Caco-2 (cell line): ENCODE measurements around the gene APOH. TPM values are rescaled to one million over a fixed set of nuclear protein-coding genes. Genes with fewer than 3 reads are reported as not detected.

Experiments
- BruUV-seq: library from RNA; stranded (reverse); fragments of 400-500 nt; replicated peaks from 2 replicates; lab custom pipeline; 2021; lab: Mats Ljungman, UMichigan
- CTCF ChIA-PET: fragments of 300-600 bp; sonication (Branson Sonifier 250); formaldehyde crosslinking; loops from one replicate; lab custom pipeline; 2022; ENCODE audit warnings: antibody characterized with exemption; lab: Charles Lee
- POLR2A ChIA-PET: fragments of 300-600 bp; sonication (Branson Sonifier 250); formaldehyde crosslinking; loops from one replicate; lab custom pipeline; 2022; ENCODE audit warnings: antibody characterized with exemption; lab: Charles Lee
- DNase-seq, 2 experiments: peaks; one replicate each; pipeline versions ENCODE4 v3.0.0 to v3.0.0-alpha.2; 2020 to 2022
- H3K27me3 ChIP-seq: replicated peaks from 2 replicates; pipeline ENCODE4 v1.6.0; 2011; ENCODE audit warnings: low read length; ENCODE audit not compliant: control insufficient read depth, insufficient read depth
- H3K36me3 ChIP-seq: 2 replicates; pipeline ENCODE4 v1.5.1; 2011; ENCODE audit warnings: low read length; ENCODE audit not compliant: control insufficient read depth, insufficient read depth
- H3K4me1 ChIP-seq: fragments of 250-450 bp; sonication (Bioruptor Pico); 2 replicates; pipeline ENCODE4 v1.5.1; 2020; ENCODE audit warnings: mild to moderate bottlenecking
- H3K4me3 ChIP-seq: 2 replicates; pipeline ENCODE4 v1.5.1; 2011; ENCODE audit warnings: low read depth, mild to moderate bottlenecking, control low read depth, low read length
- H3K9me3 ChIP-seq: fragments of 250-450 bp; sonication (Bioruptor Pico); 2 replicates; pipeline ENCODE4 v1.5.1; 2020; ENCODE audit warnings: mild to moderate bottlenecking, moderate library complexity
- H3K27ac Mint-ChIP-seq: one replicate; pipeline ENCODE4 v1.8.0; 2022; ENCODE audit warnings: mixed read lengths; ENCODE audit not compliant: unreplicated experiment
- H3K27me3 Mint-ChIP-seq: one replicate; pipeline ENCODE4 v1.8.0; 2022; ENCODE audit warnings: mixed read lengths; ENCODE audit not compliant: insufficient read depth, unreplicated experiment
- H3K36me3 Mint-ChIP-seq: one replicate; pipeline ENCODE4 v1.8.0; 2022; ENCODE audit warnings: mild to moderate bottlenecking, mixed read lengths; ENCODE audit not compliant: insufficient read depth, unreplicated experiment
- H3K4me1 Mint-ChIP-seq: one replicate; pipeline ENCODE4 v1.8.0; 2022; ENCODE audit warnings: low read depth, mixed read lengths; ENCODE audit not compliant: unreplicated experiment
- H3K4me3 Mint-ChIP-seq: one replicate; pipeline ENCODE4 v1.8.0; 2022; ENCODE audit warnings: mild to moderate bottlenecking, moderate library complexity, mixed read lengths; ENCODE audit not compliant: unreplicated experiment
- H3K9me3 Mint-ChIP-seq: one replicate; pipeline ENCODE4 v1.8.0; 2022; ENCODE audit warnings: mixed read lengths; ENCODE audit not compliant: unreplicated experiment
- intact Hi-C: fragments of 100-400 bp; cut with micrococcal nuclease; formaldehyde crosslinking; loops from one replicate; pipeline ENCODE4 v1.10.0; 2022; ENCODE audit not compliant: unreplicated experiment
- total RNA-seq: library from RNA; stranded (reverse); gene quantifications from 2 replicates; pipeline ENCODE4 v1.2.3, GENCODE V29; 2022
- TF ChIP-seq, protein P1 (sequence below), 2 experiments: fragments of 200-600 bp in 1 of 2; IDR thresholded peaks; 1 replicate in 1 of 2; 2 replicates in 1 of 2; pipeline versions ENCODE4 v1.5.1 to v1.8.0; 2011 to 2022; ENCODE audit warnings: antibody characterized with exemption in 1 of 2, control low read depth in 1 of 2, inconsistent platforms in 1 of 2, low read depth in 1 of 2, low read length in 1 of 2, mild to moderate bottlenecking in 1 of 2, moderate library complexity in 1 of 2; ENCODE audit not compliant: insufficient read depth in 1 of 2, severe bottlenecking in 1 of 2, unreplicated experiment in 1 of 2

Gene APOH
- total RNA-seq, 1 experiment from 2014 or later = 135 TPM

- no peaks in the 10 kb centered on the region for H3K9me3 Mint-ChIP-seq
- H3K27me3 Mint-ChIP-seq = no peaks in the 10 kb centered on the region
- no peaks in the 10 kb centered on the region for H3K4me1 Mint-ChIP-seq
- H3K4me1 ChIP-seq = peaks cover 10% of the 10 kb centered on the region; the same call in 1 of the 2 replicates
- no peak overlapping the region for H3K4me3 Mint-ChIP-seq
- H3K27me3 ChIP-seq = no peaks in the 10 kb centered on the region
- no peaks in the 10 kb centered on the region for H3K36me3 Mint-ChIP-seq
- no TSS peak for BruUV-seq
- ChIA-PET CTCF (no interaction called here), POLR2A (no interaction called here)
- no peak overlapping the region for H3K4me3 ChIP-seq
- DNase-seq = no peak
- H3K36me3 ChIP-seq = no peaks in the 10 kb centered on the region
- TF ChIP-seq, protein P1, sequence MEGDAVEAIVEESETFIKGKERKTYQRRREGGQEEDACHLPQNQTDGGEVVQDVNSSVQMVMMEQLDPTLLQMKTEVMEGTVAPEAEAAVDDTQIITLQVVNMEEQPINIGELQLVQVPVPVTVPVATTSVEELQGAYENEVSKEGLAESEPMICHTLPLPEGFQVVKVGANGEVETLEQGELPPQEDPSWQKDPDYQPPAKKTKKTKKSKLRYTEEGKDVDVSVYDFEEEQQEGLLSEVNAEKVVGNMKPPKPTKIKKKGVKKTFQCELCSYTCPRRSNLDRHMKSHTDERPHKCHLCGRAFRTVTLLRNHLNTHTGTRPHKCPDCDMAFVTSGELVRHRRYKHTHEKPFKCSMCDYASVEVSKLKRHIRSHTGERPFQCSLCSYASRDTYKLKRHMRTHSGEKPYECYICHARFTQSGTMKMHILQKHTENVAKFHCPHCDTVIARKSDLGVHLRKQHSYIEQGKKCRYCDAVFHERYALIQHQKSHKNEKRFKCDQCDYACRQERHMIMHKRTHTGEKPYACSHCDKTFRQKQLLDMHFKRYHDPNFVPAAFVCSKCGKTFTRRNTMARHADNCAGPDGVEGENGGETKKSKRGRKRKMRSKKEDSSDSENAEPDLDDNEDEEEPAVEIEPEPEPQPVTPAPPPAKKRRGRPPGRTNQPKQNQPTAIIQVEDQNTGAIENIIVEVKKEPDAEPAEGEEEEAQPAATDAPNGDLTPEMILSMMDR (IDR thresholded peaks at IDR 0.05; ENCODE audit: insufficient read depth in 1 of 2, low read depth in 1 of 2, low read length in 1 of 2, severe bottlenecking in 1 of 2, unreplicated experiment in 1 of 2) = no peak
- intact Hi-C loops = no loop called here
- no peaks in the 10 kb centered on the region for H3K9me3 ChIP-seq
- no peak overlapping the region for H3K27ac Mint-ChIP-seq
These were observed 41.5 kb downstream of the APOH start for GRCh38 chr17:66187718-66188117.

DNA sequence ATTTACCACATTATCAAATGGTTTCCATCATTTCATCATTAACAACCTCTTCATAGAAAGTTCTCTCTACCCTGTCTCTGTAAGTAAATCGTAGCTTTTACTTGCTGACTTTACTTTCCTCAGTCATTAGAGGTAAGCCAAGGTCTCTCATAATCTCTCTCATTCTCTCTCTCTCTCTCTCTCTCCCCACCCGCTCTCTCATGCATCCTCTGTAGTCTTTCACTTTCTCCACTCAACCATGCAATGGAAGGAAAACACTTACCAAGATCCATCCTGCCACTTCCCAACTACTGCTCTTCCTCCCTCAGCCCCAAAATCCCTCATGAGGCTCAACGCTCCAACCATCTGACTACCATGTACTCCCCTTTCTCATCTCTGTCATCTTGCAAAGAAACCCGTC, 43.4 kb downstream of the APOH start:
- Mint-ChIP-seq H3K27me3 (no peaks in the 10 kb centered on the region), H3K4me3 (no peak overlapping the region), H3K36me3 (no peaks in the 10 kb centered on the region), H3K27ac (no peak overlapping the region), H3K4me1 (no peaks in the 10 kb centered on the region), H3K9me3 (no peaks in the 10 kb centered on the region)
- ChIA-PET POLR2A (no interaction called here), CTCF (no interaction called here)
- peaks cover 5% of the 10 kb centered on the region; the same call in 1 of the 2 replicates for H3K4me1 ChIP-seq
- no peaks in the 10 kb centered on the region for H3K9me3 ChIP-seq
- intact Hi-C loops = no loop called here
- TF ChIP-seq, protein P1 (IDR thresholded peaks at IDR 0.05; ENCODE audit: insufficient read depth in 1 of 2, low read depth in 1 of 2, low read length in 1 of 2, severe bottlenecking in 1 of 2, unreplicated experiment in 1 of 2) = no peak
- no peaks in the 10 kb centered on the region for H3K27me3 ChIP-seq
- H3K36me3 ChIP-seq = no peaks in the 10 kb centered on the region
- DNase-seq = no peak
- no TSS peak for BruUV-seq
- H3K4me3 ChIP-seq = no peak overlapping the region

DNA sequence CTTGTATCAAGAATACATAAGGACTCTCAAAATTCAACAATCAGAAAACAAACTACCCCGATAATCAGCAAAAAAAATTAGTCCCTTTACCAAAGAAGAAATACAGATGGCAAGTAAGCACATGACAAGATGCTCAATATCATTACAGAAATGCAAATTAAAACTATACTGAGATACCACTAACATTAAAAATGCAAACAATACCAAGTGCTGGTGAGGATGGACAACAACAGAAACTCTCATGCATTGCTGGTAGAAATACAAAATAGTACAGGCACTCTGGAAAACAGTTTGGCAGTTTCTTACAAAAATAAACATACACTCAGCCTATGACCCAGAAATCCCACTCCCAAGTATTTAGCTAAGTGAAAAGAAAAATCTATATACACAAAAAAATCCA, 44.8 kb downstream of the APOH start:
- no peaks in the 10 kb centered on the region for H3K36me3 ChIP-seq
- ChIA-PET CTCF (no interaction called here), POLR2A (no interaction called here)
- Mint-ChIP-seq H3K4me3 (no peak overlapping the region), H3K4me1 (no peaks in the 10 kb centered on the region), H3K9me3 (peaks cover 6% of the 10 kb centered on the region), H3K27me3 (no peaks in the 10 kb centered on the region), H3K27ac (no peak overlapping the region), H3K36me3 (no peaks in the 10 kb centered on the region)
- DNase-seq = no peak
- no peaks in the 10 kb centered on the region for H3K27me3 ChIP-seq
- BruUV-seq = no TSS peak
- intact Hi-C loops = no loop called here
- no peaks in the 10 kb centered on the region for H3K9me3 ChIP-seq
- TF ChIP-seq, protein P1 (IDR thresholded peaks at IDR 0.05; ENCODE audit: insufficient read depth in 1 of 2, low read depth in 1 of 2, low read length in 1 of 2, severe bottlenecking in 1 of 2, unreplicated experiment in 1 of 2) = no peak
- no peaks in the 10 kb centered on the region for H3K4me1 ChIP-seq
- no peak overlapping the region for H3K4me3 ChIP-seq
